ENCODE results near the gene TMEM170B.

GRCh38 chr6:11522812-11523605 lies 14.5 kb upstream of the TMEM170B start:
- TF ChIP-seq CTCF (IDR thresholded peaks at IDR 0.05), result no peak
- TF ChIP-seq POLR2AphosphoS5 (IDR thresholded peaks at IDR 0.05), result no peak
- no peak for TF ChIP-seq EP300 (IDR thresholded peaks at IDR 0.05)
- no peak for TF ChIP-seq POLR2A (IDR thresholded peaks at IDR 0.05)
